ENCODE data around the gene LMX1B.

The LMX1B gene

DNA sequence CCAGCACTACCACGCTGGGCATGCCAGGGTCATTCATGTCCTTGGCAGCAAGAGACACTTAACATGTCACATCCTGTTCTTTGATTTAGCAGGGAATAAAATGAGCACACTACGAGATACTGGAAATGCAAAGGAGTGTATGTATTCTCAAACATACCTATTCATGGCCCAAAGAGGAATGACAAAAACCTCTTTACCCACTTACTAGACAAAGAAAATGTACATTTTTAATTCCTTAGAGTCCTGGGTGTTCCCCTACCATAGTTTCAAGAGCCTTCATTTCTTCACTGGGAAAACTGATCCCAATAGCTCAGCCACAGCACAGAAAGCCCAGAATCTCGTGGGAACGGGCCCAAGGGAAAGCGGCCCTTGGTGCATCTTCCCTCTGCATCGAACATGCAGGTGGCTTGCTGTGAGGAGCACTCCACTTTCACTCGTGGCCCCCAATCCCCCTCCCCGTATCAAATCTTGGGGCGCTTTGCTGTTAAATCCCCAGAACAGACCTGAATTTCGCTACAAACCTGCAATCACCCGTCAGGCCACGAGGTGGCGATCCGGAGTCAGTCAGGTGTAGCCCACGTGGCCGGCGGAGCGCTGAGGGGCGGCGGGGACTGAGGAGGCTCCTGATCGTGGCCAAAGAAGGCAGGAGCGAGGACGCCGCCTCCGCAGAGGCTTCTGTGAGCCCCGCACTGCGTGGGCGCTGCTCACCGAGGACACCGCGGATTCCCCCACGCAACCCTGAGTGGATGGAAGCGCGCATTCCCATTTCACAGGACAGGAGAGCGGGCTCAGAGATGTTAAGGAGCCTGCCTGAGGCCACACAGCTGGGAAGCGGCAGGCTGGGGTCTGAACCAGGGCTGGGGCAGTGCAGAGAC lies 91.4 kb downstream of the LMX1B start (continued):
- no peak for TF ChIP-seq ZNF354C (tag by site-specific recombination; IDR thresholded peaks at IDR 0.05; ENCODE audit: borderline replicate concordance, low read depth)
- no peak for TF ChIP-seq ZNF621 (tag by site-specific recombination; IDR thresholded peaks at IDR 0.05)
- no peak for TF ChIP-seq KLF9 (tag by site-specific recombination; IDR thresholded peaks at IDR 0.05; ENCODE audit: low read depth)
- TF ChIP-seq ZNF239 (tag by site-specific recombination; IDR thresholded peaks at IDR 0.05) = no peak
- no peak for TF ChIP-seq ZNF624 (tag by site-specific recombination; IDR thresholded peaks at IDR 0.05)
- TF ChIP-seq TRIM28 (IDR thresholded peaks at IDR 0.05; ENCODE audit: borderline replicate concordance, low read length) = no peak
- no peak for TF ChIP-seq SCRT1 (tag by site-specific recombination; IDR thresholded peaks at IDR 0.05; ENCODE audit: borderline replicate concordance)
- TF ChIP-seq, protein P1, sequence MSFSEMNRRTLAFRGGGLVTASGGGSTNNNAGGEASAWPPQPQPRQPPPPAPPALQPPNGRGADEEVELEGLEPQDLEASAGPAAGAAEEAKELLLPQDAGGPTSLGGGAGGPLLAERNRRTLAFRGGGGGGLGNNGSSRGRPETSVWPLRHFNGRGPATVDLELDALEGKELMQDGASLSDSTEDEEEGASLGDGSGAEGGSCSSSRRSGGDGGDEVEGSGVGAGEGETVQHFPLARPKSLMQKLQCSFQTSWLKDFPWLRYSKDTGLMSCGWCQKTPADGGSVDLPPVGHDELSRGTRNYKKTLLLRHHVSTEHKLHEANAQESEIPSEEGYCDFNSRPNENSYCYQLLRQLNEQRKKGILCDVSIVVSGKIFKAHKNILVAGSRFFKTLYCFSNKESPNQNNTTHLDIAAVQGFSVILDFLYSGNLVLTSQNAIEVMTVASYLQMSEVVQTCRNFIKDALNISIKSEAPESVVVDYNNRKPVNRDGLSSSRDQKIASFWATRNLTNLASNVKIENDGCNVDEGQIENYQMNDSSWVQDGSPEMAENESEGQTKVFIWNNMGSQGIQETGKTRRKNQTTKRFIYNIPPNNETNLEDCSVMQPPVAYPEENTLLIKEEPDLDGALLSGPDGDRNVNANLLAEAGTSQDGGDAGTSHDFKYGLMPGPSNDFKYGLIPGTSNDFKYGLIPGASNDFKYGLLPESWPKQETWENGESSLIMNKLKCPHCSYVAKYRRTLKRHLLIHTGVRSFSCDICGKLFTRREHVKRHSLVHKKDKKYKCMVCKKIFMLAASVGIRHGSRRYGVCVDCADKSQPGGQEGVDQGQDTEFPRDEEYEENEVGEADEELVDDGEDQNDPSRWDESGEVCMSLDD (tag by site-specific recombination; IDR thresholded peaks at IDR 0.05) = no peak
- no peak for TF ChIP-seq ZNF558 (tag by site-specific recombination; IDR thresholded peaks at IDR 0.05)
- TF ChIP-seq, protein P2, sequence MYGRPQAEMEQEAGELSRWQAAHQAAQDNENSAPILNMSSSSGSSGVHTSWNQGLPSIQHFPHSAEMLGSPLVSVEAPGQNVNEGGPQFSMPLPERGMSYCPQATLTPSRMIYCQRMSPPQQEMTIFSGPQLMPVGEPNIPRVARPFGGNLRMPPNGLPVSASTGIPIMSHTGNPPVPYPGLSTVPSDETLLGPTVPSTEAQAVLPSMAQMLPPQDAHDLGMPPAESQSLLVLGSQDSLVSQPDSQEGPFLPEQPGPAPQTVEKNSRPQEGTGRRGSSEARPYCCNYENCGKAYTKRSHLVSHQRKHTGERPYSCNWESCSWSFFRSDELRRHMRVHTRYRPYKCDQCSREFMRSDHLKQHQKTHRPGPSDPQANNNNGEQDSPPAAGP (tag by site-specific recombination; IDR thresholded peaks at IDR 0.05) = 0 out of 2 replicates have a peak, but pooled peaks have one; percentile 18
- no peak for TF ChIP-seq ZNF302 (tag by site-specific recombination; IDR thresholded peaks at IDR 0.05; ENCODE audit: low read depth)
- TF ChIP-seq ZNF23 (tag by site-specific recombination; IDR thresholded peaks at IDR 0.05; ENCODE audit: borderline replicate concordance) = no peak
- TF ChIP-seq ZFP41 (tag by site-specific recombination; IDR thresholded peaks at IDR 0.05; ENCODE audit: borderline replicate concordance) = no peak
- TF ChIP-seq ZNF571 (tag by site-specific recombination; IDR thresholded peaks at IDR 0.05) = no peak
- no peak for TF ChIP-seq ZNF157 (tag by site-specific recombination; IDR thresholded peaks at IDR 0.05)
- TF ChIP-seq, protein P3, sequence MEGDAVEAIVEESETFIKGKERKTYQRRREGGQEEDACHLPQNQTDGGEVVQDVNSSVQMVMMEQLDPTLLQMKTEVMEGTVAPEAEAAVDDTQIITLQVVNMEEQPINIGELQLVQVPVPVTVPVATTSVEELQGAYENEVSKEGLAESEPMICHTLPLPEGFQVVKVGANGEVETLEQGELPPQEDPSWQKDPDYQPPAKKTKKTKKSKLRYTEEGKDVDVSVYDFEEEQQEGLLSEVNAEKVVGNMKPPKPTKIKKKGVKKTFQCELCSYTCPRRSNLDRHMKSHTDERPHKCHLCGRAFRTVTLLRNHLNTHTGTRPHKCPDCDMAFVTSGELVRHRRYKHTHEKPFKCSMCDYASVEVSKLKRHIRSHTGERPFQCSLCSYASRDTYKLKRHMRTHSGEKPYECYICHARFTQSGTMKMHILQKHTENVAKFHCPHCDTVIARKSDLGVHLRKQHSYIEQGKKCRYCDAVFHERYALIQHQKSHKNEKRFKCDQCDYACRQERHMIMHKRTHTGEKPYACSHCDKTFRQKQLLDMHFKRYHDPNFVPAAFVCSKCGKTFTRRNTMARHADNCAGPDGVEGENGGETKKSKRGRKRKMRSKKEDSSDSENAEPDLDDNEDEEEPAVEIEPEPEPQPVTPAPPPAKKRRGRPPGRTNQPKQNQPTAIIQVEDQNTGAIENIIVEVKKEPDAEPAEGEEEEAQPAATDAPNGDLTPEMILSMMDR (tag by site-specific recombination; IDR thresholded peaks at IDR 0.05) = peak; percentile 83
- no peak for TF ChIP-seq ZNF510 (tag by site-specific recombination; IDR thresholded peaks at IDR 0.05; ENCODE audit: insufficient replicate concordance)
- TF ChIP-seq ZBTB8A (tag by site-specific recombination; IDR thresholded peaks at IDR 0.05) = 0 out of 2 replicates have a peak, but pooled peaks have one; percentile 11
- TF ChIP-seq ZNF221 (tag by site-specific recombination; IDR thresholded peaks at IDR 0.05; ENCODE audit: borderline replicate concordance) = no peak
- TF ChIP-seq HOXD13 (CRISPR knock-in tag; IDR thresholded peaks at IDR 0.05; ENCODE audit: borderline replicate concordance) = no peak
- no peak for TF ChIP-seq GLIS1 (tag by site-specific recombination; IDR thresholded peaks at IDR 0.05)
- no peak for TF ChIP-seq ZNF792 (tag by site-specific recombination; IDR thresholded peaks at IDR 0.05)
- no peak for TF ChIP-seq KLF1 (tag by site-specific recombination; IDR thresholded peaks at IDR 0.05)
- no peak for TF ChIP-seq SP7 (tag by site-specific recombination; IDR thresholded peaks at IDR 0.05)
- no peak for TF ChIP-seq ZNF423 (tag by site-specific recombination; IDR thresholded peaks at IDR 0.05)

Data from HEK293 (cell line).